HEK293 (cell line): Measurements from ENCODE around the gene CDHR4.

Experiments
- CTCF ChIA-PET: fragments of 350-600 bp; formaldehyde crosslinking; extraction: SDS; loops from one replicate; lab custom pipeline; 2021; ENCODE audit warnings: antibody characterized with exemption; lab: Yijun Ruan, JAX
- POLR2A ChIA-PET: fragments of 300-600 bp; formaldehyde crosslinking; extraction: SDS; loops from one replicate; lab custom pipeline; 2020; ENCODE audit warnings: antibody characterized with exemption, inconsistent platforms; lab: Yijun Ruan, JAX
- H3K27ac ChIP-seq: fragments of 200-500 bp; sonication (Bioruptor generic); 2 replicates; pipeline ENCODE4 v1.5.1; 2014; ENCODE audit warnings: low read depth, low read length, control low read depth, inconsistent platforms; ENCODE audit errors: extremely low read depth
- H3K36me3 ChIP-seq, 2 experiments: fragments of 200-500 bp in 1 of 2; sonication (Bioruptor generic) in 1 of 2; 1 replicate in 1 of 2; 2 replicates in 1 of 2; pipeline ENCODE4 v1.5.1; 2014 to 2017; ENCODE audit warnings: inconsistent platforms in 2 of 2, low read length in 2 of 2; ENCODE audit not compliant: control insufficient read depth in 2 of 2, insufficient read depth in 1 of 2
- H3K4me1 ChIP-seq: fragments of 200-500 bp; sonication (Bioruptor generic); 2 replicates; pipeline ENCODE4 v1.5.1; 2014; ENCODE audit warnings: mild to moderate bottlenecking, low read length, inconsistent platforms; ENCODE audit not compliant: control insufficient read depth, insufficient read depth
- H3K4me3 ChIP-seq: 2 replicates; pipeline ENCODE4 v1.5.1; 2011; ENCODE audit warnings: low read depth, mild to moderate bottlenecking, control low read depth, low read length, moderate library complexity
- H3K9me3 ChIP-seq: fragments of 200-500 bp; sonication (Bioruptor generic); 2 replicates; pipeline ENCODE4 v1.5.1; 2014; ENCODE audit warnings: low read depth, low read length, inconsistent platforms; ENCODE audit not compliant: control insufficient read depth, insufficient read depth
- EGR2 ChIP-seq: fragments of 450-650 bp; formaldehyde crosslinking; IDR thresholded peaks from 2 replicates; pipeline ENCODE4 v1.5.1; 2016; ENCODE audit warnings: low read depth, missing biosample characterization, missing genetic modification characterization
- GLI2 ChIP-seq: fragments of 450-650 bp; formaldehyde crosslinking; IDR thresholded peaks from 2 replicates; pipeline ENCODE4; 2017; ENCODE audit warnings: missing biosample characterization, missing genetic modification characterization, low read depth, borderline replicate concordance
- KLF10 ChIP-seq: fragments of 450-650 bp; IDR thresholded peaks from 2 replicates; pipeline ENCODE4 v1.5.1; 2018; ENCODE audit warnings: missing biosample characterization, mild to moderate bottlenecking, missing genetic modification characterization
- SP3 ChIP-seq: fragments of 450-650 bp; formaldehyde crosslinking; IDR thresholded peaks from 2 replicates; pipeline ENCODE4 v1.5.1; 2016; ENCODE audit warnings: missing biosample characterization, missing genetic modification characterization
- ZFP3 ChIP-seq: fragments of 450-650 bp; formaldehyde crosslinking; IDR thresholded peaks from 2 replicates; pipeline ENCODE4 v1.5.1; 2016; ENCODE audit warnings: low read depth, missing biosample characterization, missing genetic modification characterization
- ZNF140 ChIP-seq: fragments of 450-650 bp; formaldehyde crosslinking; IDR thresholded peaks from 2 replicates; pipeline ENCODE4 v1.5.1; 2016; ENCODE audit warnings: missing biosample characterization, missing genetic modification characterization
- ZNF239 ChIP-seq: fragments of 450-650 bp; formaldehyde crosslinking; IDR thresholded peaks from 2 replicates; pipeline ENCODE4 v1.5.1; 2016; ENCODE audit warnings: missing biosample characterization, missing genetic modification characterization
- ZNF24 ChIP-seq: fragments of 450-650 bp; formaldehyde crosslinking; IDR thresholded peaks from 2 replicates; pipeline ENCODE4 v1.5.1; 2016; ENCODE audit warnings: missing biosample characterization, missing genetic modification characterization
- ZNF292 ChIP-seq: fragments of 450-650 bp; formaldehyde crosslinking; IDR thresholded peaks from 2 replicates; pipeline ENCODE4 v1.5.1; 2016; ENCODE audit warnings: low read depth, missing biosample characterization, missing genetic modification characterization, borderline replicate concordance
- ZNF510 ChIP-seq: fragments of 450-650 bp; formaldehyde crosslinking; IDR thresholded peaks from 2 replicates; pipeline ENCODE4 v1.5.1; 2018; ENCODE audit warnings: mild to moderate bottlenecking, missing genetic modification characterization, missing biosample characterization; ENCODE audit not compliant: insufficient replicate concordance
- ZNF768 ChIP-seq: fragments of 450-650 bp; formaldehyde crosslinking; IDR thresholded peaks from 2 replicates; pipeline ENCODE4 v1.5.1; 2018; ENCODE audit warnings: missing biosample characterization, mild to moderate bottlenecking, missing genetic modification characterization
- TF ChIP-seq, protein P1 (sequence below): fragments of 450-650 bp; formaldehyde crosslinking; IDR thresholded peaks from 2 replicates; pipeline ENCODE4 v1.5.1; 2017; ENCODE audit warnings: missing biosample characterization, missing genetic modification characterization

CDHR4 gene

DNA sequence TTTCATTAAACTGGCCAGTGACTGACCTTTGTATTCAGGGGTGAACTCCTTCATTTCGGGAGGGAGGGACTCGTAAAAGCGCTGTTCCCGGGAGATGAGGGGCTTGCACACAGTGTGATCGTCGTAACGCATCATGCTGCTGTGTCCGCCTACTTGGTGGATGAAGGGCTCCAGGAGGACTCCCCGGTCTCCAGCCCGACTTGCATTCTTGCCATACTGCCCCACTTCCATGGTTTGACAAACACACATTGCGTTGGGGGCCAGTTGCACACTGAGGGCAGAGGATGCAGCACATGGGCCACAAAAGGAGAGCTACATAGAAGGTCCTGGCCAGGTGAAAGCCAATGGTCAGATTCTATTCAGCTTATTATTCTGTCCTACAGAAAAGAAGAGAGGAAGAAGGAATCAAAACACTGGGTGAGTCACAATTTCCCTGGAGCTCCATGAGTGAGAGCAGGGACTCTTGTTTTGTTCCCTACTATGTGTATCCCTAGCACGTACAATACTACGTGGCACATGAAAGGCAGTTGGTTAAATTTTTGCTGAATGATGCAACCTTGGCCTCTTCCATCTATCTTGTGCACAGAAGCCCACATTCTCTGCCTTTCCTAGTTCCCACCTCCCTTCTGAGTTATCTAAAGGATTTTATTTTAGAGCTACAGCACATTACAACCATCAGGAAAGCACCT lies 51.7 kb downstream of the CDHR4 start:
- TF ChIP-seq ZNF239 (tag by site-specific recombination): no peak
- TF ChIP-seq ZNF292 (tag by site-specific recombination): no peak
- TF ChIP-seq ZNF768 (tag by site-specific recombination): no peak
- no peak for TF ChIP-seq SP3 (tag by site-specific recombination)
- TF ChIP-seq KLF10: no peak
- TF ChIP-seq, all 188 proteins: peak for 0
- POLR2A ChIA-PET: no interaction called here
- Histone ChIP-seq H3K4me3 (no peak overlapping the region), H3K4me1 (no peaks in the 10 kb centered on the region), H3K36me3 (peaks cover 3 to 46% of the 10 kb centered on the region in 2 experiments; a peak in 2 of 3 replicates), H3K9me3 (no peaks in the 10 kb centered on the region), H3K27ac (no peak overlapping the region)
- CTCF ChIA-PET: no interaction called here

DNA sequence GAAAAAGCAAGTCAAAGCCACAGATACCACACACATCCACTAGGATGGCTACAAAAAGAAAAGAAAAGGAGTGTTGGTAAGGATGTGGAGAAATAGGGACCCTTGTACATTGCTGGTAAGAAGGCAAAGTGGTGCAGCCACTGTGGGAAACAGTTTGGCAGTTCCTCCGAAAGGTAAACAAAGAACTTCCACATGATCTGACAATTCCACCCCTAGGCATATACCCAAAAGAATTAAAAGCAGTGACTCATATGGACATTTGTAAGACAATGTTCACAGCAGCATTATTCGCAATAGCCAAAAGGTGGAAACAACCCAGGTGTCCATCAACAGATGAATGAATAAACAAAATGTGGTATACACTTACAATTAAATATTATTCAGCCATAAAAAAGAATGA lies 53.7 kb downstream of the CDHR4 start:
- POLR2A ChIA-PET: no interaction called here
- H3K4me3 ChIP-seq: no peak overlapping the region
- H3K27ac ChIP-seq: no peak overlapping the region
- CTCF ChIA-PET: no interaction called here
- peaks cover 6 to 56% of the 10 kb centered on the region in 2 experiments; a peak in 2 of 3 replicates for H3K36me3 ChIP-seq
- no peak for TF ChIP-seq ZNF510
- TF ChIP-seq ZNF140 (tag by site-specific recombination): peak; percentile 51; the same call in 1 of the 2 replicates
- TF ChIP-seq, protein P1, sequence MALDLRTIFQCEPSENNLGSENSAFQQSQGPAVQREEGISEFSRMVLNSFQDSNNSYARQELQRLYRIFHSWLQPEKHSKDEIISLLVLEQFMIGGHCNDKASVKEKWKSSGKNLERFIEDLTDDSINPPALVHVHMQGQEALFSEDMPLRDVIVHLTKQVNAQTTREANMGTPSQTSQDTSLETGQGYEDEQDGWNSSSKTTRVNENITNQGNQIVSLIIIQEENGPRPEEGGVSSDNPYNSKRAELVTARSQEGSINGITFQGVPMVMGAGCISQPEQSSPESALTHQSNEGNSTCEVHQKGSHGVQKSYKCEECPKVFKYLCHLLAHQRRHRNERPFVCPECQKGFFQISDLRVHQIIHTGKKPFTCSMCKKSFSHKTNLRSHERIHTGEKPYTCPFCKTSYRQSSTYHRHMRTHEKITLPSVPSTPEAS: no peak
- no peak for TF ChIP-seq EGR2 (tag by site-specific recombination)
- TF ChIP-seq ZFP3 (tag by site-specific recombination): no peak
- no peak for TF ChIP-seq GLI2 (tag by site-specific recombination)
- TF ChIP-seq ZNF24 (tag by site-specific recombination): no peak
- no peaks in the 10 kb centered on the region for H3K9me3 ChIP-seq
- H3K4me1 ChIP-seq: no peaks in the 10 kb centered on the region
